GM21717 (cell line): ENCODE measurements around the gene ERCC6L2.

Experiments used
- ATAC-seq: cut with Tn5 transposase; IDR thresholded peaks from one replicate; pipeline ENCODE4 v1.9.1; 2021; ENCODE audit warnings: mild to moderate bottlenecking, moderate library complexity; ENCODE audit not compliant: unreplicated experiment

ERCC6L2 gene

GRCh38 chr9:95857896-95858295 lies 17.6 kb upstream of the ERCC6L2 start:
- ATAC-seq = peak; percentile 52

DNA sequence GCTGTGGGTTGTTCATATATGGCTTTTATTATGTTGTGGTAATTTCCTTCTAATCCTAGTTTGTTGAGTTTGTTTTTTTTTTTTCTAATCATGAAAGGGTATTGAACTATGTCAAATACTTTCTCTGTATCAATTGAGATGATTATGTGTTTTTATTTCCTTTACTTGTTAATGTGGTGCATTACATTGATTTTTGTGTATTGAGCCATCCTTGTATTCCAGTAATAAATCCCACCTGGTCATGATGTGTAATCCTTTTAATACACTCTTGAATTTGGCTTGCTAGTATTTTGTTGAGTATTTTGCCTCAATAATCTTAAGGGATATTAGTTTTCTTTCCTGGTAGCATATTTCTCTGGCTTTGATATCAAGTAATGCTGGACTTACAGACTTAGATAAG lies 13.1 kb upstream of the ERCC6L2 start:
- ATAC-seq = no peak

DNA sequence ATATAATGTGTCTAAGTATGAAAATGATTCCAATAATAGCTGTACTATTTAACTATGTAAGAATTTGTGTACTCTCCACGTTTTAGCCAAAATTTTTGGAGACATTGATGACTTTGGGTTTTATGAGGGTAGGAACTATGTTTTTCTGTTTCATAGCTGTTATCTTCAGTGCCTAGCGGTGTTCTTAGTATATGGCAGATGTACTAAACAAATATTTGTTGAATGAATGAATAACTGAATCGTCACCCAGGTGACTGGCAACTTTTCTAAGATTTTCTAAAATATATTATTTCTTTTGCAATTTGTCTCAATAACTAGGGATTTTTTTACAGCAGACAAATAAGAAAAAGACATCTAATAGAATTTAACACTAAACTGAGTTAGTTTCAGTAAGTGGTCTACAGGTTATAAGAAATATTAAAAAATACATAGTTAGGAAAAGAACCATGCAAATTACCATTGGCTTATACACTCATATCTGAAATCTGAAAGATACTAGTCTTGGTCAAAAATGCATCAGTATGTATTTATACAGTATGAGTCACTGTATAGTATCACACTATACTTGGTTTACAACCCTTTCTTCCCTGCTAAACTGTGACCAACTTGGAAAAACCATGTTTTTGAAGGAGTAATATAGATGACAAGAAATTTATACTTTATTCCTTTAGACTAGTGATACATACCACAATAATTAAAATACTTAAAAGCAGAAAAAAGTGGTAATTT lies 10.5 kb upstream of the ERCC6L2 start:
- no peak for ATAC-seq

DNA sequence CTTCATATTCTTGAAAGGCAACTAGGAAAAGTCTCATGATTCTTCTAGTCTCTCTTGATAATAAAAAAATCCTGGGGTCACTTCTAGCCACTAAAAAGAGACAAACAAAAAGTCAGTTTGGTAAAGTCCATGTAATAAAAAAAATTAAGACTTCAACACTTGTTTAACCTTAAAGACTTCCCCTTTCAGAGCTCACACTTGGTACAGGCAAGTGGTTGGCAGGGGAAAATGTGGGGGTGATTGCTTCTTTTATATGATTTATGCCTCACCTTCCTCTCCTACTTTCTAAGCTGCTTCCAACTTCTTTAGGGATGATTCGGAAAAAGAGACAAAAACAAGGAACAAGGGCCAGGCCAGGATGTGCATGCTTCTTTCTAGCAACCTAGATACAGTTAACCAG lies 5.1 kb upstream of the ERCC6L2 start:
- ATAC-seq = no peak

DNA sequence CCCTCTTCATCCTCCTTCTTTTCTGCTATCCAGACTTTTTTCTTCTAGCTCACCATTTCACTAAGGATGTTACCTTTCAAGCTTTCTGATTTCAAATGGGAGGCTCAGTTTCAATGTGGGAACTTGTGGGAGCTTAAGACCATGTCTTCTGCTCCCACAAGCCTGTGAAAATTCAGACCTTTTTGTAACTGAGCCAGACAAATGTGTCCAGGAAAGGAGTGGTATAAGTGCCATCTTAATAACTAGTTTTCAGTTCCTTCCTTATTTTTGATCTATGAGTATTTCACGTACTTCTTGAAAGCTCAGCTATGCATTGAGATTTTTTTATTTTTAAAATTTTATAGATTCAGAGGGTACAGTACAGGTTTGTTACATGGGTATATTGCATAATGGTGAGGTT lies 4.6 kb upstream of the ERCC6L2 start:
- ATAC-seq = no peak

- no peak for ATAC-seq
Measured at GRCh38 chr9:95874303-95874988, 1.0 kb upstream of the ERCC6L2 start.

DNA sequence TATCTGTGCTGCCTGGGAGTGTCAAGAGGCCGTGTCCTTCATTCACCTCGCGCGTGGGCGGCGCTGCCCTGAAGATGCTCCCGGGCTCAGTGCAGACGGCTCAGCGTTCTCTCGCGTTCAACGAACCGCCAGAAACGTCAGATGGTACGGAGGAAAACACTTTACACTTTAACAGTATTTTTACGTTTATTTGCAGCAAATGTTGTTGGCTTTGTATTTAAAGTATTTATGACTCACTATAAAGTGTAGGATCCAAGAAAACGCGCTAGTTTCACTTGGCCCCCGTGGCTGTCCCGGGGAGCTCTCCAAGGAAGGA lies 544 bp upstream of the ERCC6L2 start:
- peak; percentile 39 for ATAC-seq

- no peak for ATAC-seq
Measured at GRCh38 chr9:95876138-95876444, 600 bp downstream of the ERCC6L2 start.

DNA sequence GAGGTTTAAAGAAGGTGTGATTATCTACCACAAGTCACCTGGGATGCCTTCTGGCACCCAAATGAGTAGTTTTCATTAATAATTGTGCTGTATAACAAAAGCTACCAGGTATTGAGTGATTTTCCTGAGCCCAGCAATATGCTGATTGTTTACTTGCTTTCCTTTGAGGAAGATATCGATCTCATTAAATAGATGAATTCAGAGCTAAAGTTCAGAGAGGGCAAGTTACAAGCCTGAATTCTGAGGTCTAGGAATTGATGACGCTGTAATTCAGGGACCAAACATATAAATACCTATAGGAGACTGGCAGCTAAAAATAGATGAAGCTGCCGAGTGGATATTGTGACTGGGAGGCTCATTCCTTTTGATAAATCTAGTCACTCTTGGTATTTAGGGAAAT lies 1.1 kb downstream of the ERCC6L2 start:
- ATAC-seq = no peak

GRCh38 chr9:95877984-95878383 lies 2.5 kb downstream of the ERCC6L2 start:
- no peak for ATAC-seq

- ATAC-seq = no peak
Measured at GRCh38 chr9:95879591-95879990, 4.1 kb downstream of the ERCC6L2 start.

- no peak for ATAC-seq
Measured at GRCh38 chr9:95880021-95880690, 4.7 kb downstream of the ERCC6L2 start.

- ATAC-seq = no peak
Measured at GRCh38 chr9:95887926-95888497, 12.5 kb downstream of the ERCC6L2 start.

- ATAC-seq = no peak
Measured at GRCh38 chr9:95890594-95890993, 15.1 kb downstream of the ERCC6L2 start.

DNA sequence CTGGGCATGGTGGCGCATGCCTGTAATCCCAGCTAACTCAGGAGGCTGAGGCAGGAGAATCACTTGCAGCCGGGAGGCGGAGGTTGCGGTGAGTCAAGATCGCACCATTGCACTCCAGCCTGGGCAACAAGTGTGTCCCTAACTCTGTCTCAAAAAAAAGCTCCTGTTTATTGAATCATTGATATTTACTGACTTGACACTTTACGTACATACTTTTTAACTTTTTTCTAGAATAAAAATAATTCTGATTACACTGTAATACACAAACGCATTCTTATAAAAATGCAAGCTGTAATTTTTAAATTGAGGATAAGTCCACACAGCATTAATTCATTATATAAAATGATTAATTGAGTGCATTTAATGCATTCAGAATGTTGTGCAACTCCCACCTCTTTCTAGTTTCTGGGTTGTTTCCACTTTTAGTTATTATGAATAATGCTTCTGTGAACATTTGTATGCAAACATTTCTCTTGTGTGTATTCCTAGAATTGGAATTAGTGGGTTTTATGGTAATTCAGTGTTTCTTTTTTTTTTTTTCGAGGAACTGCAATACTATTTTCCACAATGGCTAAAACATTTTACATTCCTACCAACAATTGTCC lies 15.7 kb downstream of the ERCC6L2 start:
- no peak for ATAC-seq

GRCh38 chr9:95892690-95893089 lies 17.2 kb downstream of the ERCC6L2 start:
- no peak for ATAC-seq

- ATAC-seq = no peak
Measured at GRCh38 chr9:95896580-95896979, 21.1 kb downstream of the ERCC6L2 start.

- no peak for ATAC-seq
Measured at GRCh38 chr9:95901506-95901905, 26.0 kb downstream of the ERCC6L2 start.

- no peak for ATAC-seq
Measured at GRCh38 chr9:95903398-95903797, 27.9 kb downstream of the ERCC6L2 start.

DNA sequence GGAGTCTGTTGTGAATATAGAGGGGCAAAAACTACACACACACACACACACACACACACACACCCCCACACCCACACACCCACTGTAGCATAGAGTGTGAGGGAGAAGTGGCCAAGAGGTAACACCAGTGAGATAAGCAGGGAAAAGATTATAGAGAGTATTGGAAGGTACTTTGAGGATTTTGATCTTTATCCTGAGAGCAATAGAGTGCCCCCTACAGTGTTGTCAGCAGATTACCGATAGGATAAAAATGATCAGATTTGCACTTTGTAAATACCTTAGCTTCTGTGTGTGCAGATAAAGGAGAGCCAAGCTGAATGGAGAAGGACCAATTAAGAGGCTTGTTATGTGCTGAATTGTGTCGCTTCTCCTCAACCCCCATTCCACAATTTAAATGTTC lies 32.3 kb downstream of the ERCC6L2 start:
- no peak for ATAC-seq

- ATAC-seq = no peak
Measured at GRCh38 chr9:95910023-95910707, 34.7 kb downstream of the ERCC6L2 start.
